Glutamatergic neuron (in vitro differentiated cells): ENCODE data around the gene ANG. TPM values are rescaled to one million over a fixed set of nuclear protein-coding genes. Genes with fewer than 3 reads are reported as not detected.
"Not testable (repeated sequence)": the region's sequence is repeated elsewhere in the genome, so short reads cannot be mapped to it uniquely, and the experiment has no call there.

Source experiments
- DNase-seq: peaks from one replicate; pipeline ENCODE4 v3.0.0; 2022
- H3K27ac Mint-ChIP-seq: one replicate; pipeline ENCODE4 v1.8.0; 2020; ENCODE audit warnings: mild to moderate bottlenecking, mixed read lengths, inconsistent platforms; ENCODE audit not compliant: unreplicated experiment
- H3K27me3 Mint-ChIP-seq: one replicate; pipeline ENCODE4 v1.8.0; 2020; ENCODE audit warnings: mild to moderate bottlenecking, moderate library complexity, mixed read lengths, inconsistent platforms; ENCODE audit not compliant: unreplicated experiment
- H3K36me3 Mint-ChIP-seq: one replicate; pipeline ENCODE4 v1.8.0; 2020; ENCODE audit warnings: mild to moderate bottlenecking, mixed read lengths, inconsistent platforms; ENCODE audit not compliant: unreplicated experiment
- H3K4me1 Mint-ChIP-seq: one replicate; pipeline ENCODE4 v1.8.0; 2020; ENCODE audit warnings: mild to moderate bottlenecking, low read depth, mixed read lengths, inconsistent platforms; ENCODE audit not compliant: unreplicated experiment
- H3K4me3 Mint-ChIP-seq: one replicate; pipeline ENCODE4 v1.8.0; 2020; ENCODE audit warnings: mild to moderate bottlenecking, mixed read lengths, inconsistent platforms; ENCODE audit not compliant: unreplicated experiment
- H3K9me3 Mint-ChIP-seq: one replicate; pipeline ENCODE4 v1.8.0; 2020; ENCODE audit warnings: mild to moderate bottlenecking, moderate library complexity, mixed read lengths, inconsistent platforms; ENCODE audit not compliant: unreplicated experiment
- CTCF ChIP-seq: fragments of 200-600 bp; sonication (generic); IDR thresholded peaks from one replicate; pipeline ENCODE4 v1.5.0; 2021; ENCODE audit not compliant: partially characterized antibody, unreplicated experiment
- total RNA-seq: library from RNA; stranded (reverse); fragmentation: NEBNext Ultra II Directional; extraction: Animal tissue kit (Norgen Biotek cat#: 25700); gene quantifications from one replicate; pipeline ENCODE4 v1.2.1, GENCODE V29; 2021; ENCODE audit not compliant: unreplicated experiment

ANG gene
- total RNA-seq, 1 donor from 2014 or later, result 1.7 TPM

- no peaks in the 10 kb centered on the region for H3K36me3 Mint-ChIP-seq
- no peak for TF ChIP-seq CTCF
- H3K9me3 Mint-ChIP-seq, result no peaks in the 10 kb centered on the region
- H3K4me3 Mint-ChIP-seq, result no peak overlapping the region
- no peak for DNase-seq
- no peak overlapping the region for H3K27ac Mint-ChIP-seq
- no peaks in the 10 kb centered on the region for H3K4me1 Mint-ChIP-seq
- H3K27me3 Mint-ChIP-seq, result peaks cover 3% of the 10 kb centered on the region
Measured at GRCh38 chr14:20698934-20699333, 10.4 kb downstream of the ANG start.

GRCh38 chr14:20699931-20700330 is 11.4 kb downstream of the ANG start:
- no peaks in the 10 kb centered on the region for H3K36me3 Mint-ChIP-seq
- H3K9me3 Mint-ChIP-seq, result no peaks in the 10 kb centered on the region
- no peak for TF ChIP-seq CTCF
- H3K27me3 Mint-ChIP-seq, result peaks cover 3% of the 10 kb centered on the region
- H3K4me1 Mint-ChIP-seq, result no peaks in the 10 kb centered on the region
- no peak overlapping the region for H3K27ac Mint-ChIP-seq
- no peak overlapping the region for H3K4me3 Mint-ChIP-seq
- no peak for DNase-seq

- not testable (repeated sequence) for H3K4me3 Mint-ChIP-seq, H3K4me1 Mint-ChIP-seq, DNase-seq, H3K27me3 Mint-ChIP-seq, H3K9me3 Mint-ChIP-seq, H3K27ac Mint-ChIP-seq, H3K36me3 Mint-ChIP-seq
Measured at GRCh38 chr14:20700965-20701364, 12.4 kb downstream of the ANG start.

- Mint-ChIP-seq H3K27me3 (no peaks in the 10 kb centered on the region), H3K4me3 (no peak overlapping the region), H3K9me3 (peaks cover 1% of the 10 kb centered on the region), H3K27ac (no peak overlapping the region), H3K36me3 (no peaks in the 10 kb centered on the region), H3K4me1 (no peaks in the 10 kb centered on the region)
- no peak for TF ChIP-seq CTCF
- DNase-seq, result no peak
Measured at GRCh38 chr14:20706657-20707355, 18.2 kb downstream of the ANG start.

GRCh38 chr14:20707622-20708021 is 19.1 kb downstream of the ANG start:
- no peaks in the 10 kb centered on the region for H3K36me3 Mint-ChIP-seq
- no peaks in the 10 kb centered on the region for H3K27me3 Mint-ChIP-seq
- H3K9me3 Mint-ChIP-seq, result peaks cover 1% of the 10 kb centered on the region
- H3K4me1 Mint-ChIP-seq, result no peaks in the 10 kb centered on the region
- no peak for DNase-seq
- no peak overlapping the region for H3K27ac Mint-ChIP-seq
- no peak for TF ChIP-seq CTCF
- no peak overlapping the region for H3K4me3 Mint-ChIP-seq
